IMR-90 (cell line): ENCODE measurements around the gene IGSF8. TPM values are rescaled to one million over a fixed set of nuclear protein-coding genes. Genes with fewer than 3 reads are reported as not detected.

Experiments used
- ATAC-seq: fragments of 200-7000 bp; cut with Tn5 transposase; 2 replicates; pipeline ENCODE4 v1.9.1; 2020; ENCODE audit warnings: low read depth, mild to moderate bottlenecking, moderate library complexity
- BruUV-seq: library from RNA; stranded (reverse); fragments of 400-500 nt; replicated peaks from 2 replicates; lab custom pipeline; 2021; lab: Mats Ljungman, UMichigan
- CTCF ChIA-PET: fragments of 300-600 bp; formaldehyde crosslinking; extraction: SDS; loops from one replicate; lab custom pipeline; 2021; ENCODE audit warnings: antibody characterized with exemption; lab: Yijun Ruan, JAX
- POLR2A ChIA-PET: fragments of 300-600 bp; sonication (Branson Sonifier 250); formaldehyde crosslinking; loops from one replicate; lab custom pipeline; 2022; ENCODE audit warnings: antibody characterized with exemption; ENCODE audit not compliant: unreplicated experiment; lab: Charles Lee
- DNase-seq: peaks from one replicate; pipeline ENCODE4 v3.0.0; 2013
- H2AFZ ChIP-seq: replicated peaks from 2 replicates; pipeline ENCODE3; 2013; ENCODE audit warnings: low read length, mild to moderate bottlenecking; ENCODE audit not compliant: poor library complexity
- H2AK5ac ChIP-seq: 2 replicates; pipeline ENCODE4 v1.6.1; 2013; ENCODE audit warnings: low read depth, low read length, inconsistent platforms
- H2AK9ac ChIP-seq: replicated peaks from 2 replicates; pipeline ENCODE3; 2013; ENCODE audit warnings: mild to moderate bottlenecking, low read depth, low read length, moderate library complexity; ENCODE audit not compliant: poor library complexity
- H2BK120ac ChIP-seq: 2 replicates; pipeline ENCODE4 v1.6.1; 2013; ENCODE audit warnings: low read depth, low read length, inconsistent platforms
- H2BK15ac ChIP-seq: 3 replicates; pipeline ENCODE4 v1.6.1; 2013; ENCODE audit warnings: low read depth, low read length, inconsistent platforms
- H2BK20ac ChIP-seq: 2 replicates; pipeline ENCODE4 v1.6.1; 2013; ENCODE audit warnings: low read depth, mild to moderate bottlenecking, inconsistent platforms, low read length, moderate library complexity
- H2BK5ac ChIP-seq: 2 replicates; pipeline ENCODE4 v1.6.1; 2013; ENCODE audit warnings: mild to moderate bottlenecking, low read depth, low read length, inconsistent platforms; ENCODE audit not compliant: poor library complexity, severe bottlenecking
- H3K14ac ChIP-seq: replicated peaks from 2 replicates; pipeline ENCODE4 v1.6.1; 2013; ENCODE audit warnings: low read depth, low read length, inconsistent platforms
- H3K18ac ChIP-seq: 2 replicates; pipeline ENCODE4 v1.6.1; 2013; ENCODE audit warnings: low read depth, low read length, control low read depth
- H3K23ac ChIP-seq: 2 replicates; pipeline ENCODE4 v1.6.1; 2013; ENCODE audit warnings: low read depth, low read length, inconsistent platforms
- H3K27ac ChIP-seq: 2 replicates; pipeline ENCODE4 v1.5.1; 2013; ENCODE audit warnings: mild to moderate bottlenecking, control low read depth, low read length; ENCODE audit not compliant: insufficient read depth
- H3K27me3 ChIP-seq: 2 replicates; pipeline ENCODE4 v1.6.1; 2013; ENCODE audit warnings: low read length; ENCODE audit not compliant: control insufficient read depth, insufficient read depth
- H3K36me3 ChIP-seq: 2 replicates; pipeline ENCODE4 v1.6.1; 2013; ENCODE audit warnings: low read length, mixed read lengths; ENCODE audit not compliant: control insufficient read depth, insufficient read depth
- H3K4ac ChIP-seq: 2 replicates; pipeline ENCODE4 v1.6.1; 2013; ENCODE audit warnings: low read depth, low read length, inconsistent platforms
- H3K4me1 ChIP-seq: 2 replicates; pipeline ENCODE4 v1.6.1; 2013; ENCODE audit warnings: low read length, mixed read lengths; ENCODE audit not compliant: control insufficient read depth, insufficient read depth
- H3K4me2 ChIP-seq: 2 replicates; pipeline ENCODE4 v1.6.1; 2013; ENCODE audit warnings: low read depth, mild to moderate bottlenecking, control low read depth, low read length, moderate library complexity
- H3K4me3 ChIP-seq: 2 replicates; pipeline ENCODE4 v1.5.1; 2013; ENCODE audit warnings: low read depth, mild to moderate bottlenecking, control low read depth, low read length, moderate library complexity; ENCODE audit not compliant: insufficient read depth
- H3K56ac ChIP-seq: 2 replicates; pipeline ENCODE4 v1.6.1; 2013; ENCODE audit warnings: low read length, inconsistent platforms; ENCODE audit not compliant: insufficient read depth; ENCODE audit errors: extremely low read depth
- H3K79me1 ChIP-seq, 2 experiments: 2 replicates each; pipeline ENCODE4 v1.6.1; 2013; ENCODE audit warnings: low read length in 2 of 2, inconsistent platforms in 1 of 2, low read depth in 1 of 2
- H3K9ac ChIP-seq: 2 replicates; pipeline ENCODE4 v1.6.1; 2013; ENCODE audit warnings: low read depth, low read length, control low read depth
- H3K9me1 ChIP-seq: 2 replicates; pipeline ENCODE4 v1.6.1; 2013; ENCODE audit warnings: low read length, inconsistent platforms; ENCODE audit not compliant: insufficient read depth
- H3K9me3 ChIP-seq: 2 replicates; pipeline ENCODE4 v1.6.1; 2013; ENCODE audit warnings: low read length; ENCODE audit not compliant: control insufficient read depth, insufficient read depth
- H4K20me1 ChIP-seq: 2 replicates; pipeline ENCODE4 v1.6.1; 2013; ENCODE audit warnings: low read length, inconsistent platforms; ENCODE audit not compliant: insufficient read depth
- H4K5ac ChIP-seq: 2 replicates; pipeline ENCODE4 v1.6.1; 2013; ENCODE audit warnings: mild to moderate bottlenecking, low read depth, low read length, control low read depth
- H4K8ac ChIP-seq, 2 experiments: 2 replicates each; pipeline ENCODE4 v1.6.1; 2013; ENCODE audit warnings: low read depth in 2 of 2, low read length in 2 of 2, control low read depth in 1 of 2, inconsistent platforms in 1 of 2
- H4K91ac ChIP-seq: 2 replicates; pipeline ENCODE4 v1.6.1; 2013; ENCODE audit warnings: low read depth, low read length, inconsistent platforms; ENCODE audit not compliant: insufficient read depth
- ELK1 ChIP-seq: fragments of 150-350 bp; IDR thresholded peaks from 2 replicates; pipeline ENCODE4 v1.6.1; 2016; ENCODE audit warnings: low read depth, mild to moderate bottlenecking, low read length, moderate library complexity, borderline replicate concordance
- RCOR1 ChIP-seq: IDR thresholded peaks from 2 replicates; pipeline ENCODE4 v1.6.1; 2012; ENCODE audit warnings: mild to moderate bottlenecking, low read length, improper control_type of control experiment; ENCODE audit not compliant: insufficient replicate concordance
- WGBS, 2 experiments: methylation state at CpG; one replicate each; pipeline versions ENCODE4 v1.1.5 to v1.1.7; 2013; ENCODE audit warnings: missing lambda C conversion rate in 2 of 2; ENCODE audit not compliant: insufficient read length in 1 of 2; ENCODE audit errors: extremely low coverage in 2 of 2; 5-methylcytosine and 5-hydroxymethylcytosine counted together
- dilution Hi-C: fragments of 300-500 bp; cut with HindIII; formaldehyde crosslinking; loops from one replicate; pipeline ENCODE4 v1.14.3; 2018; ENCODE audit warnings: low sequenced_read_pairs; ENCODE audit not compliant: unreplicated experiment
- in situ Hi-C: fragments of 300-500 bp; cut with MboI; formaldehyde crosslinking; loops from 3 replicates; pipeline ENCODE4 v1.14.3; 2019; ENCODE audit warnings: low sequenced_read_pairs, inconsistent platforms, mixed read lengths
- intact Hi-C: fragments of 100-400 bp; cut with micrococcal nuclease; formaldehyde crosslinking; loops from 2 replicates; pipeline ENCODE4 v1.10.0; 2022
- polyA plus RNA-seq, 3 experiments: library from polyadenylated mRNA; depleted of rRNA; stranded (reverse); fragments of >200 nt; gene quantifications; 2 replicates each; pipeline ENCODE4 v1.2.3, GENCODE V29; 2012; ENCODE audit warnings: low replicate concordance in 1 of 3
- total RNA-seq: library from RNA; depleted of rRNA; stranded (reverse); fragments of >200 nt; gene quantifications from 2 replicates; pipeline ENCODE4 v1.2.3, GENCODE V29; 2012
- TF ChIP-seq, protein P1 (sequence below): fragments of 150-350 bp; IDR thresholded peaks from 2 replicates; pipeline ENCODE4 v1.6.1; 2017; ENCODE audit warnings: mild to moderate bottlenecking, antibody characterized with exemption, low read length, low read depth

Gene IGSF8
- total and polyA plus RNA-seq, 2 of the 4 experiments (the other 2 are of a cell fraction): 8.8 to 25.2 TPM

DNA sequence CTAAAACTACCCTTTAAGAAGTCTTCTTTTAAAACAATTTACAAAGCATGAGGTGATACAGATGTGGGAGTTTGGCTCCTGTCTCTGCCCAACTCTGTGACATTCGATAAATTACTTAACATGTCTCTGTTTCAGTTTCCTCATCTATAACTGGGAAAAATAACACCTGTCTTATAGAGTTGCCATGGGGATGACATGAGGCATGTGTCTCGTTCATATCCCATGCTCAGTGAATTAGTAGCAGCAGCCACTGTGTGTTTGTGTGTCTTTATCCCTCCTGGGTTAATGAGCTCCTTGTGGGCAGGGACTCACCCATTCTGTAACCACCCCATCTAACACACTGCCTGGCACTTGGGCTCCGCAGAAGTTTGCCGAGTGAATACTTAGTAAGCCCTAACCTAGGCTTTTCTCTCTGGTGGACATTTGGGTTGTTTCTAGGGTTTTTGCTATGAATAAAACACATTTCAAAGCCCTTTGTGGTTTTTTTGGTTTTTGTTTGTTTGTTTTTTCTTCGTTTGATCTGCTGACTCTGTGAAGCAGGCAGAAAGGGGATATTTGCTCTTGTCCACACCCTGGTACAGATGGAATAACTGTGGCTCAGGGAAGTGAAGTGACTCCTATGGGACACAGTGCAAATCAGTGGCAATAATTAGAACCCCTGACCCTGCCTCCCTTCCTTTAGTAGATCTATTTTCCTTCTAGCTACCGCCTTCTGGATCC lies 17.9 kb downstream of the IGSF8 start:
- no peak for DNase-seq

More for the DNA sequence above, 17.9 kb downstream of the IGSF8 start:
- no TSS peak for BruUV-seq
- TF ChIP-seq, protein P1, sequence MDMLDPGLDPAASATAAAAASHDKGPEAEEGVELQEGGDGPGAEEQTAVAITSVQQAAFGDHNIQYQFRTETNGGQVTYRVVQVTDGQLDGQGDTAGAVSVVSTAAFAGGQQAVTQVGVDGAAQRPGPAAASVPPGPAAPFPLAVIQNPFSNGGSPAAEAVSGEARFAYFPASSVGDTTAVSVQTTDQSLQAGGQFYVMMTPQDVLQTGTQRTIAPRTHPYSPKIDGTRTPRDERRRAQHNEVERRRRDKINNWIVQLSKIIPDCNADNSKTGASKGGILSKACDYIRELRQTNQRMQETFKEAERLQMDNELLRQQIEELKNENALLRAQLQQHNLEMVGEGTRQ: no peak
- TF ChIP-seq RCOR1 (no peak), ELK1 (no peak)
- no peak overlapping the region for H3K4me2 ChIP-seq
- H3K23ac ChIP-seq: no peak overlapping the region
- no peak overlapping the region for H3K14ac ChIP-seq
- no peak overlapping the region for H2AK9ac ChIP-seq
- POLR2A ChIA-PET: interaction anchor here (0.6 kb wide), 1 partner anchor 182 kb away, joined by 3 read pairs; the partner anchor contains the start of gene DCAF8
- H3K4me1 ChIP-seq: peaks cover 3% of the 10 kb centered on the region; the same call in 1 of the 2 replicates
- H2BK15ac ChIP-seq: no peak overlapping the region
- H4K5ac ChIP-seq: no peak overlapping the region
- no peak overlapping the region for H3K56ac ChIP-seq
- H3K27me3 ChIP-seq: peaks cover 73% of the 10 kb centered on the region
- H3K27ac ChIP-seq: no peak overlapping the region
- no peak for ATAC-seq
- in situ Hi-C loops (no loop called here), dilution Hi-C loops (no loop called here), intact Hi-C loops (no loop called here)
- no peaks in the 10 kb centered on the region for H3K79me1 ChIP-seq
- no peak overlapping the region for H3K18ac ChIP-seq
- no peak overlapping the region for H2AK5ac ChIP-seq
- H4K8ac ChIP-seq: no peak overlapping the region
- no peak overlapping the region for H2BK5ac ChIP-seq
- H2BK120ac ChIP-seq: no peak overlapping the region
- no peaks in the 10 kb centered on the region; the same call in none of the 2 replicates for H3K9me3 ChIP-seq
- no peaks in the 10 kb centered on the region for H4K20me1 ChIP-seq
- H3K9me1 ChIP-seq: no peaks in the 10 kb centered on the region
- H4K91ac ChIP-seq: no peak overlapping the region
- H3K36me3 ChIP-seq: no peaks in the 10 kb centered on the region
- CTCF ChIA-PET: interaction anchor here (2.6 kb wide), 1 partner anchor 34 kb away, joined by 16 read pairs; no protein-coding TSS in a partner anchor
- no peak overlapping the region for H2AFZ ChIP-seq
- no CpG with 5 or more reads among the region's 6 CpGs for WGBS, 2 experiments
- H3K4ac ChIP-seq: no peak overlapping the region
- H2BK20ac ChIP-seq: no peak overlapping the region
- H3K9ac ChIP-seq: no peak overlapping the region
- H3K4me3 ChIP-seq: no peak overlapping the region
